Embryonic facial prominence (tissue), 1 donor: ENCODE results near the gene ARHGEF33.

Experiments used
- DNase-seq: peaks from one replicate; pipeline ENCODE4 v3.0.0-alpha.2; 2016; ENCODE audit errors: extremely low spot score

Gene ARHGEF33

GRCh38 chr2:38889575-38889974 is at the start of gene ARHGEF33:
TSS of gene ARHGEF33 (plus strand) at chr2:38889875. CDS start at chr2:38919448, 29,573 bp downstream.
- DNase-seq: no peak

GRCh38 chr2:38850045-38850444 is 39.6 kb upstream of the ARHGEF33 start:
- DNase-seq: no peak

- no peak for DNase-seq
Observed at GRCh38 chr2:38856165-38856564, 33.5 kb upstream of the ARHGEF33 start.

- DNase-seq: no peak
Observed at GRCh38 chr2:38862476-38862875, 27.2 kb upstream of the ARHGEF33 start.

GRCh38 chr2:38863061-38863695 is 26.5 kb upstream of the ARHGEF33 start:
- DNase-seq: no peak

- DNase-seq: no peak
Observed at GRCh38 chr2:38866773-38867443, 22.8 kb upstream of the ARHGEF33 start.

- no peak for DNase-seq
Observed at GRCh38 chr2:38871432-38871831, 18.2 kb upstream of the ARHGEF33 start.

- DNase-seq: no peak
Observed at GRCh38 chr2:38873763-38874162, 15.9 kb upstream of the ARHGEF33 start.

- no peak for DNase-seq
Observed at GRCh38 chr2:38875227-38875575, 14.5 kb upstream of the ARHGEF33 start.

GRCh38 chr2:38875576-38876367 is 13.9 kb upstream of the ARHGEF33 start, which contains the start of the genes DHX57 and MORN2:
TSS of gene DHX57 (minus strand) at chr2:38875934. CDS start at chr2:38868405, 7,529 bp downstream.
TSS of gene MORN2 (plus strand) at chr2:38875976.
- DNase-seq: peak; percentile 74

- DNase-seq: no peak
Observed at GRCh38 chr2:38876407-38876806, 13.3 kb upstream of the ARHGEF33 start.

GRCh38 chr2:38886063-38886462 is 3.6 kb upstream of the ARHGEF33 start:
- no peak for DNase-seq

GRCh38 chr2:38887347-38887746 is 2.3 kb upstream of the ARHGEF33 start:
- DNase-seq: no peak

GRCh38 chr2:38887902-38888554 is 1.6 kb upstream of the ARHGEF33 start:
- no peak for DNase-seq

- no peak for DNase-seq
Observed at GRCh38 chr2:38889045-38889444, 630 bp upstream of the ARHGEF33 start.

GRCh38 chr2:38892819-38893218 is 3.1 kb downstream of the ARHGEF33 start:
- DNase-seq: no peak

- no peak for DNase-seq
Observed at GRCh38 chr2:38898256-38898655, 8.6 kb downstream of the ARHGEF33 start.

GRCh38 chr2:38900726-38901125 is 11.1 kb downstream of the ARHGEF33 start:
- DNase-seq: no peak

GRCh38 chr2:38905251-38905650 is 15.6 kb downstream of the ARHGEF33 start:
- no peak for DNase-seq

GRCh38 chr2:38907242-38907641 is 17.6 kb downstream of the ARHGEF33 start:
- no peak for DNase-seq

- no peak for DNase-seq
Observed at GRCh38 chr2:38907743-38908562, 18.3 kb downstream of the ARHGEF33 start.
